Measurements from ENCODE around the gene PDZD2. TPM values are rescaled to one million over a fixed set of nuclear protein-coding genes. Genes with fewer than 3 reads are reported as not detected.

PDZD2 gene
- polyA plus RNA-seq, 3 donors, result 0.10 TPM; not detected in 2

- peak overlapping the region; percentile 62 for H2AFZ ChIP-seq (ENCODE audit: insufficient read depth, low read depth, low read length, poor library complexity, severe bottlenecking)
- no peaks in the 10 kb centered on the region for H3K79me2 ChIP-seq (ENCODE audit: insufficient read depth, low read length)
- H3K9ac ChIP-seq (ENCODE audit: insufficient read depth, low read length, poor library complexity, severe bottlenecking), result no peak overlapping the region
- WGBS (ENCODE audit: insufficient coverage), result 88% methylated on average over 8 of the region's 8 CpGs
- H3K4me1 Mint-ChIP-seq, result peaks cover 32% of the 10 kb centered on the region
- H3K36me3 Mint-ChIP-seq, result no peaks in the 10 kb centered on the region
- no peak for DNase-seq
- peak overlapping the region in 2 of 7 donors; percentile 25 to 57 for H3K27ac Mint-ChIP-seq
- H3K27me3 ChIP-seq (ENCODE audit: control insufficient read depth in 2 of 2, insufficient read depth in 2 of 2, low read length in 2 of 2), result no peaks in the 10 kb centered on the region
- no peaks in the 10 kb centered on the region for H3K36me3 ChIP-seq (replicated peaks in 1 of 2; ENCODE audit: control insufficient read depth in 1 of 2, insufficient read depth in 2 of 2, low read length in 2 of 2)
- peaks cover 9 to 16% of the 10 kb centered on the region in 2 donors for H3K4me1 ChIP-seq (ENCODE audit: control insufficient read depth in 1 of 2, insufficient read depth in 2 of 2, low read length in 2 of 2)
- H3K9me3 Mint-ChIP-seq, result no peaks in the 10 kb centered on the region
- H3K4me2 ChIP-seq (replicated peaks; ENCODE audit: extremely low read depth, low read length, poor library complexity, severe bottlenecking), result peak overlapping the region; percentile 35
- H3K4me3 ChIP-seq (replicated peaks in 1 of 3; ENCODE audit: low read depth in 2 of 3, low read length in 3 of 3), result peak overlapping the region in 1 of 3 experiments; percentile 31
- no peaks in the 10 kb centered on the region for H4K20me1 ChIP-seq (ENCODE audit: insufficient read depth, low read length)
- peaks cover 0 to 4% (median 1%) of the 10 kb centered on the region in 3 donors for H3K27me3 Mint-ChIP-seq (ENCODE audit: low read depth in 3 of 3)
- H3K4me3 Mint-ChIP-seq, result peak overlapping the region; percentile 63 to 65
- intact Hi-C loops (cut with micrococcal nuclease), result no loop called here
- TF ChIP-seq CTCF (IDR thresholded peaks at IDR 0.05), result no peak
- H3K27ac ChIP-seq (ENCODE audit: low read depth in 1 of 2, low read length in 2 of 2), result no peak overlapping the region
- no peaks in the 10 kb centered on the region for H3K9me3 ChIP-seq (replicated peaks in 1 of 2; ENCODE audit: control insufficient read depth in 1 of 2, insufficient read depth in 1 of 2, low read length in 2 of 2)
Measured at GRCh38 chr5:32017692-32018367, 378.9 kb downstream of the PDZD2 start.

GRCh38 chr5:32018476-32019436 is 379.8 kb downstream of the PDZD2 start:
- H3K4me3 Mint-ChIP-seq, result peak overlapping the region; percentile 63 to 65
- peak overlapping the region in 2 of 7 donors; percentile 11 to 82 for H3K27ac Mint-ChIP-seq
- Histone ChIP-seq H3K27me3 (ENCODE audit: control insufficient read depth in 2 of 2, insufficient read depth in 2 of 2, low read length in 2 of 2) (no peaks in the 10 kb centered on the region), H3K9ac (ENCODE audit: insufficient read depth, low read length, poor library complexity, severe bottlenecking) (no peak overlapping the region), H3K4me2 (replicated peaks; ENCODE audit: extremely low read depth, low read length, poor library complexity, severe bottlenecking) (peak overlapping the region; percentile 35), H3K79me2 (ENCODE audit: insufficient read depth, low read length) (no peaks in the 10 kb centered on the region), H4K20me1 (ENCODE audit: insufficient read depth, low read length) (no peaks in the 10 kb centered on the region), H3K4me1 (ENCODE audit: control insufficient read depth in 1 of 2, insufficient read depth in 2 of 2, low read length in 2 of 2) (peaks cover 19 to 20% of the 10 kb centered on the region in 2 donors), H3K27ac (ENCODE audit: low read depth in 1 of 2, low read length in 2 of 2) (no peak overlapping the region), H2AFZ (ENCODE audit: insufficient read depth, low read depth, low read length, poor library complexity, severe bottlenecking) (peak overlapping the region; percentile 62), H3K36me3 (replicated peaks in 1 of 2; ENCODE audit: control insufficient read depth in 1 of 2, insufficient read depth in 2 of 2, low read length in 2 of 2) (no peaks in the 10 kb centered on the region), H3K4me3 (replicated peaks in 1 of 3; ENCODE audit: low read depth in 2 of 3, low read length in 3 of 3) (peak overlapping the region in 1 of 3 experiments; percentile 31), H3K9me3 (replicated peaks in 1 of 2; ENCODE audit: control insufficient read depth in 1 of 2, insufficient read depth in 1 of 2, low read length in 2 of 2) (no peaks in the 10 kb centered on the region)
- DNase-seq, result no peak
- H3K36me3 Mint-ChIP-seq, result no peaks in the 10 kb centered on the region
- 82% methylated on average over 12 of the region's 14 CpGs for WGBS (ENCODE audit: insufficient coverage)
- peaks cover 40% of the 10 kb centered on the region for H3K4me1 Mint-ChIP-seq
- H3K27me3 Mint-ChIP-seq (ENCODE audit: low read depth in 3 of 3), result peaks cover 0 to 4% (median 1%) of the 10 kb centered on the region in 3 donors
- intact Hi-C loops (cut with micrococcal nuclease), result no loop called here
- no peak for TF ChIP-seq CTCF (IDR thresholded peaks at IDR 0.05)
- no peaks in the 10 kb centered on the region for H3K9me3 Mint-ChIP-seq

Measured in CD14-positive monocyte (primary cell).